Heart left ventricle (tissue), 13 donors: ENCODE data around the gene EPHB1.

Source experiments
- POLR2A ChIP-seq, 2 donors: fragments of 450-650 bp; IDR thresholded peaks; one replicate each; pipeline ENCODE4 v1.6.1; 2017; ENCODE audit warnings: antibody characterized with exemption in 2 of 2, mild to moderate bottlenecking in 2 of 2, moderate library complexity in 2 of 2
- TF ChIP-seq, protein P1 (sequence below), 12 donors: fragments of 200-600 bp; sonication (generic) in 4 of 12; IDR thresholded peaks; one replicate each; pipeline versions ENCODE4 v1.5.0 to v1.8.0; 2018 to 2022; ENCODE audit warnings: antibody characterized with exemption in 12 of 12, mild to moderate bottlenecking in 5 of 12
- donor health status: ischemic (EF 13 %, LVEDD 7.1; RV severe dilation, severe dysfunction).
- donor health status: DM: no; HTN: yes; CAD: no.
- donor health status: DM: no; HTN: no; CAD: no.
- donor health status: ischemic (EF 25% LVEDD 6.9; RV normal size, moderate dysfunction).
- donor health status: ischemic (EF 25% LVEDD 5.7; RV mildly dilated, moderate dysfunction).
- donor health status: ischemic (EF 35%, LVEDD 5.7; RV mildly dilated, moderate dysfunction).
- donor health status: nonischemic (EF 11% LVEDD 7.7; RV severe dilation, severe dysfunction).
- donor health status: DM: yes; HTN: yes; CAD: no.
- donor health status: PGD.
- donor health status: ischemic (EF 29% LVEDD 5.4; RV normal size, mild dysfunction).
- donor health status: nonischemic (EF 23%, LVEDD 6.1; RV moderate dilation, normal function).

GRCh38 chr3:135012101-135012500 lies 217.0 kb downstream of the EPHB1 start:
- TF ChIP-seq, protein P1, sequence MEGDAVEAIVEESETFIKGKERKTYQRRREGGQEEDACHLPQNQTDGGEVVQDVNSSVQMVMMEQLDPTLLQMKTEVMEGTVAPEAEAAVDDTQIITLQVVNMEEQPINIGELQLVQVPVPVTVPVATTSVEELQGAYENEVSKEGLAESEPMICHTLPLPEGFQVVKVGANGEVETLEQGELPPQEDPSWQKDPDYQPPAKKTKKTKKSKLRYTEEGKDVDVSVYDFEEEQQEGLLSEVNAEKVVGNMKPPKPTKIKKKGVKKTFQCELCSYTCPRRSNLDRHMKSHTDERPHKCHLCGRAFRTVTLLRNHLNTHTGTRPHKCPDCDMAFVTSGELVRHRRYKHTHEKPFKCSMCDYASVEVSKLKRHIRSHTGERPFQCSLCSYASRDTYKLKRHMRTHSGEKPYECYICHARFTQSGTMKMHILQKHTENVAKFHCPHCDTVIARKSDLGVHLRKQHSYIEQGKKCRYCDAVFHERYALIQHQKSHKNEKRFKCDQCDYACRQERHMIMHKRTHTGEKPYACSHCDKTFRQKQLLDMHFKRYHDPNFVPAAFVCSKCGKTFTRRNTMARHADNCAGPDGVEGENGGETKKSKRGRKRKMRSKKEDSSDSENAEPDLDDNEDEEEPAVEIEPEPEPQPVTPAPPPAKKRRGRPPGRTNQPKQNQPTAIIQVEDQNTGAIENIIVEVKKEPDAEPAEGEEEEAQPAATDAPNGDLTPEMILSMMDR (IDR thresholded peaks at IDR 0.05), result no peak
- no peak for TF ChIP-seq POLR2A (IDR thresholded peaks at IDR 0.05)
